ENCODE data around the gene PCDHA12. TPM values are rescaled to one million over a fixed set of nuclear protein-coding genes. Genes with fewer than 3 reads are reported as not detected.
"Not testable (repeated sequence)": the region's sequence is repeated elsewhere in the genome, so short reads cannot be mapped to it uniquely, and the experiment has no call there.

Gene PCDHA12
- total RNA-seq, 2 experiments from 2014 or later, result not detected

DNA sequence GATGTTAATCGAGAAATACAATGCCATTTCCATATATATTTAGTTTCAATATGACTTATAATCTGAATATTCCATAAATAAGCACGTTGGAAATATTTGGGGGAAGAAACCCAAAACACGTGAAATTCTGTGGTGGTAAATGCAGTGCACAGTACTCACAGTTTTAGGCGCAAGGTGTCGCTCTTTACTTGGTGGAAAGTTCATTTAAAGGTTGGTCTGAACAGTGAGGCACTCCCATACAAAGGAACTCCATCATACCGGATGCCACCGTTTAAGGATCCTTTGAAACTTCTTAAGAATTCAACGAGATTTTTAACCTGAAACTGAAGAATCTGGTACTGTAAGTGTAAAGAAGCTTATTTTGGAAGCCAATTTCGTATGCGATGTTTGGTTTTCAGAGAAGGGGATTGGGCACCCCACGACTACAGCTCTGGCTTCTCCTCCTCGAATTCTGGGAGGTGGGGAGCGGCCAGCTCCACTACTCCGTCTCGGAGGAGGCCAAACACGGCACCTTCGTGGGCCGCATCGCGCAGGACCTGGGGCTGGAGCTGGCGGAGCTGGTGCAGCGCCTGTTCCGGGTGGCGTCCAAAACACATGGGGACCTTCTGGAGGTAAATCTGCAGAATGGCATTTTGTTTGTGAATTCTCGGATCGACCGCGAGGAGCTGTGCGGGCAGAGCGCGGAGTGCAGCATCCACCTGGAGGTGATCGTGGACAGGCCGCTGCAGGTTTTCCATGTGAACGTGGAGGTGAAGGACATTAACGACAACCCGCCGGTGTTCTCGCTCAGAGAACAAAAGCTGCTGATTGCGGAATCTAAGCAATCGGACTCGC is 6.2 kb upstream of the PCDHA12 start, which contains the start of gene PCDHA11:
Gene PCDHA11 (plus strand): TSS at position 237 of the 834 bp plus-strand sequence. CDS start 147 bp downstream, at position 384.
- TF ChIP-seq, protein P1, sequence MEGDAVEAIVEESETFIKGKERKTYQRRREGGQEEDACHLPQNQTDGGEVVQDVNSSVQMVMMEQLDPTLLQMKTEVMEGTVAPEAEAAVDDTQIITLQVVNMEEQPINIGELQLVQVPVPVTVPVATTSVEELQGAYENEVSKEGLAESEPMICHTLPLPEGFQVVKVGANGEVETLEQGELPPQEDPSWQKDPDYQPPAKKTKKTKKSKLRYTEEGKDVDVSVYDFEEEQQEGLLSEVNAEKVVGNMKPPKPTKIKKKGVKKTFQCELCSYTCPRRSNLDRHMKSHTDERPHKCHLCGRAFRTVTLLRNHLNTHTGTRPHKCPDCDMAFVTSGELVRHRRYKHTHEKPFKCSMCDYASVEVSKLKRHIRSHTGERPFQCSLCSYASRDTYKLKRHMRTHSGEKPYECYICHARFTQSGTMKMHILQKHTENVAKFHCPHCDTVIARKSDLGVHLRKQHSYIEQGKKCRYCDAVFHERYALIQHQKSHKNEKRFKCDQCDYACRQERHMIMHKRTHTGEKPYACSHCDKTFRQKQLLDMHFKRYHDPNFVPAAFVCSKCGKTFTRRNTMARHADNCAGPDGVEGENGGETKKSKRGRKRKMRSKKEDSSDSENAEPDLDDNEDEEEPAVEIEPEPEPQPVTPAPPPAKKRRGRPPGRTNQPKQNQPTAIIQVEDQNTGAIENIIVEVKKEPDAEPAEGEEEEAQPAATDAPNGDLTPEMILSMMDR (IDR thresholded peaks at IDR 0.05), result no peak
- Mint-ChIP-seq H3K4me3 (no peak within 1 kb of the TSS), H3K4me1 (ENCODE audit: low read depth) (no peaks in the 10 kb centered on the region), H3K27me3 (peaks cover 15% of the 10 kb centered on the region), H3K36me3 (ENCODE audit: low read depth) (peaks cover 2% of the 10 kb centered on the region), H3K27ac (no peak within 1 kb of the TSS), H3K9me3 (peaks cover 8% of the 10 kb centered on the region)
- CTCF ChIA-PET, result interaction anchor here (0.8 to 1.2 kb wide), 5 partner anchors 17 to 83 kb away, joined by 3 to 4 read pairs (median 3); partner anchors contain the start of gene PCDHA1
- intact Hi-C loops (cut with micrococcal nuclease), result no loop called here
- no peak for ATAC-seq
- no peak for DNase-seq
- POLR2A ChIA-PET, result no interaction called here

DNA sequence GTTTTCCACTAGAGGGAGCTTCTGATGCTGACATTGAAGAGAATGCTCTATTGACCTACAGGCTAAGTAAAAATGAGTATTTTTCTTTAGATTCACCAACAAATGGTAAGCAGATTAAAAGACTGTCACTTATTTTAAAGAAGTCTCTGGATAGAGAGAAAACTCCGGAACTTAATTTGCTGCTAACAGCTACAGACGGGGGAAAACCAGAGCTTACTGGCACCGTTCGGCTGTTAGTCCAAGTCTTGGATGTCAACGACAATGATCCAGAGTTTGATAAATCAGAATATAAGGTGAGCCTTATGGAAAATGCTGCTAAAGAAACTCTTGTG is 5.6 kb upstream of the PCDHA12 start:
- TF ChIP-seq, protein P1 (IDR thresholded peaks at IDR 0.05), result no peak
- DNase-seq (no peak), ATAC-seq (no peak)
- H3K4me1 Mint-ChIP-seq (ENCODE audit: low read depth), result no peaks in the 10 kb centered on the region
- H3K27ac Mint-ChIP-seq, result no peak overlapping the region
- POLR2A ChIA-PET, result no interaction called here
- peaks cover 18% of the 10 kb centered on the region for H3K27me3 Mint-ChIP-seq
- H3K36me3 Mint-ChIP-seq (ENCODE audit: low read depth), result peaks cover 2% of the 10 kb centered on the region
- intact Hi-C loops (cut with micrococcal nuclease), result no loop called here
- H3K4me3 Mint-ChIP-seq, result no peak overlapping the region
- peaks cover 12% of the 10 kb centered on the region for H3K9me3 Mint-ChIP-seq
- CTCF ChIA-PET, result interaction anchor here (0.8 to 1.2 kb wide), 5 partner anchors 18 to 83 kb away, joined by 3 to 4 read pairs (median 3); partner anchors contain the start of gene PCDHA1

DNA sequence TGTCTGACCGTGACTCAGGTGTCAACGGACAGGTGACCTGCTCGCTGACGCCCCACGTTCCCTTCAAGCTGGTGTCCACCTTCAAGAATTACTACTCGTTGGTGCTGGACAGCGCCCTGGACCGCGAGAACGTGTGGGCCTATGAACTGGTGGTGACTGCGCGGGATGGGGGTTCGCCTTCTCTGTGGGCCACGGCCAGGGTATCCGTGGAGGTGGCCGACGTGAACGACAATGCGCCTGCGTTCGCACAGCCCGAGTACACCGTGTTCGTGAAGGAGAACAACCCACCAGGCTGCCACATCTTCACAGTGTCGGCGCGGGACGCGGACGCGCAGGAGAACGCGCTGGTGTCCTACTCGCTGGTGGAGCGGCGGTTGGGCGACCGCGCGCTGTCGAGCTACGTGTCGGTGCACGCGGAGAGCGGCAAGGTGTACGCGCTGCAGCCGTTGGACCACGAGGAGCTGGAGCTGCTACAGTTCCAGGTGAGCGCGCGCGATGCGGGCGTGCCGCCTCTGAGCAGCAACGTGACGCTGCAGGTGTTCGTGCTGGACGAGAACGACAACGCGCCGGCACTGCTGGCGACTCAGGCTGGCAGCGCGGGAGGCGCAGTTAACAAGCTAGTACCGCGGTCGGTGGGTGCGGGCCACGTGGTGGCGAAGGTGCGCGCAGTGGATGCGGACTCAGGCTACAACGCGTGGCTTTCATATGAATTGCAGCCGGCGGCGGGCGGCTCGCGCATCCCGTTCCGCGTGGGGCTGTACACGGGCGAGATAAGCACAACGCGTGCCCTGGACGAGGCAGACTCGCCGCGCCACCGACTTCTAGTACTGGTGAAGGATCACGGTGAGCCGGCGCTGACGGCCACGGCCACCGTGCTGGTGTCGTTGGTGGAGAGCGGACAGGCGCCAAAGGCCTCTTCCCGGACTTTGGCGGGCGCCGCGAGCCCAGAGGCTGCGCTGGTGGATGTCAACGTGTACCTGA is 4.6 kb upstream of the PCDHA12 start:
- no peak for DNase-seq
- intact Hi-C loops (cut with micrococcal nuclease), result loop anchor here (5.0 kb wide), 1 partner anchor 172 kb away; no protein-coding TSS in a partner anchor
- POLR2A ChIA-PET, result no interaction called here
- H3K4me1 Mint-ChIP-seq (ENCODE audit: low read depth), result no peaks in the 10 kb centered on the region
- H3K27me3 Mint-ChIP-seq, result peaks cover 25% of the 10 kb centered on the region
- H3K27ac Mint-ChIP-seq, result no peak overlapping the region
- no peak overlapping the region for H3K4me3 Mint-ChIP-seq
- CTCF ChIA-PET, result interaction anchor here (1.2 kb wide), 2 partner anchors 29 to 84 kb away, joined by 3 read pairs; partner anchors contain the start of gene PCDHA1
- TF ChIP-seq, protein P1 (IDR thresholded peaks at IDR 0.05), result no peak
- ATAC-seq, result no peak
- H3K9me3 Mint-ChIP-seq, result peaks cover 12% of the 10 kb centered on the region
- peaks cover 3% of the 10 kb centered on the region for H3K36me3 Mint-ChIP-seq (ENCODE audit: low read depth)

DNA sequence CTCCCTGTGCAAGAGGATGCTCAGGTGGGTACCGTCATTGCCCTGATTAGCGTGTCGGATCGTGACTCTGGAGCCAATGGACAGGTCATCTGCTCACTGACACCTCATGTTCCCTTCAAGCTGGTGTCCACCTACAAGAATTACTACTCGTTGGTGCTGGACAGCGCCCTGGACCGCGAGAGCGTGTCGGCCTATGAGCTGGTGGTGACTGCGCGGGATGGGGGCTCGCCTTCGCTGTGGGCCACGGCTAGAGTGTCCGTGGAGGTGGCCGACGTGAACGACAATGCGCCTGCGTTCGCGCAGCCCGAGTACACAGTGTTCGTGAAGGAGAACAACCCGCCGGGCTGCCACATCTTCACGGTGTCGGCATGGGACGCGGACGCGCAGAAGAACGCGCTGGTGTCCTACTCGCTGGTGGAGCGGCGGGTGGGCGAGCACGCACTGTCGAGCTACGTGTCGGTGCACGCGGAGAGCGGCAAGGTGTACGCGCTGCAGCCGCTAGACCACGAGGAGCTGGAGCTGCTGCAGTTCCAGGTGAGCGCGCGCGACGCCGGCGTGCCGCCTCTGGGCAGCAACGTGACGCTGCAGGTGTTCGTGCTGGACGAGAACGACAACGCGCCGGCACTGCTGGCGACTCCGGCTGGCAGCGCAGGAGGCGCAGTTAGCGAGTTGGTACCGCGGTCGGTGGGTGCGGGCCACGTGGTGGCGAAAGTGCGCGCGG is 1.6 kb downstream of the PCDHA12 start:
- H3K4me1 Mint-ChIP-seq (ENCODE audit: low read depth); H3K27ac Mint-ChIP-seq; ATAC-seq; intact Hi-C loops (cut with micrococcal nuclease); CTCF ChIA-PET; POLR2A ChIA-PET; DNase-seq; H3K4me3 Mint-ChIP-seq: not testable (repeated sequence)
- Mint-ChIP-seq H3K27me3 (peaks cover 43% of the 10 kb centered on the region), H3K36me3 (ENCODE audit: low read depth) (peaks cover 12% of the 10 kb centered on the region), H3K9me3 (peaks cover 10% of the 10 kb centered on the region)

DNA sequence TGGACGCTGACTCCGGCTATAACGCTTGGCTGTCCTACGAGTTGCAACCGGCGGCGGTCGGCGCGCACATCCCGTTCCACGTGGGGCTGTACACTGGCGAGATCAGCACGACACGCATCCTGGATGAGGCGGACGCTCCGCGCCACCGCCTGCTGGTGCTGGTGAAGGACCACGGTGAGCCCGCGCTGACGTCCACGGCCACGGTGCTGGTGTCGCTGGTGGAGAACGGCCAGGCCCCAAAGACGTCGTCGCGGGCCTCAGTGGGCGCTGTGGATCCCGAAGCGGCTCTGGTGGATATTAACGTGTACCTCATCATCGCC is 2.1 kb downstream of the PCDHA12 start:
- Mint-ChIP-seq H3K4me1 (ENCODE audit: low read depth) (no peaks in the 10 kb centered on the region), H3K27ac (no peak overlapping the region), H3K9me3 (peaks cover 15% of the 10 kb centered on the region), H3K4me3 (no peak overlapping the region), H3K36me3 (ENCODE audit: low read depth) (peaks cover 13% of the 10 kb centered on the region), H3K27me3 (peaks cover 42% of the 10 kb centered on the region)
- no peak for ATAC-seq
- intact Hi-C loops (cut with micrococcal nuclease), result no loop called here
- no peak for DNase-seq
- CTCF ChIA-PET, result no interaction called here
- POLR2A ChIA-PET, result no interaction called here
- TF ChIP-seq, protein P1 (IDR thresholded peaks at IDR 0.05), result no peak

Measured in activated CD8-positive, alpha-beta T cell treated with anti-CD3 and anti-CD28 coated beads for 36 hours (primary cell).